Endothelial cell of umbilical vein (primary cell): Measurements from ENCODE around the gene CATSPER3. TPM values are rescaled to one million over a fixed set of nuclear protein-coding genes. Genes with fewer than 3 reads are reported as not detected.

Source experiments
- BruUV-seq: library from RNA; stranded (reverse); fragments of 400-500 nt; replicated peaks from 2 replicates; lab custom pipeline; 2021; lab: Mats Ljungman, UMichigan
- CTCF ChIA-PET: fragments of 300-600, 350-600 bp; sonication (Branson Sonifier 250); formaldehyde crosslinking; loops from one replicate; lab custom pipeline; 2021; ENCODE audit warnings: antibody characterized with exemption, inconsistent platforms; lab: Charles Lee
- POLR2A ChIA-PET: fragments of 300-600, 350-600 bp; sonication (Branson Sonifier 250); formaldehyde crosslinking; loops from one replicate; lab custom pipeline; 2021; ENCODE audit warnings: antibody characterized with exemption, inconsistent platforms; lab: Charles Lee
- DNase-seq: peaks from one replicate; pipeline ENCODE4 v3.0.0-alpha.2; 2011; ENCODE audit warnings: low read depth, low spot score
- FAIRE-seq: peaks from 2 replicates; lab custom pipeline; 2011; peaks lifted over from hg19 to GRCh38; lab: Jason Lieb, UNC
- H2AFZ ChIP-seq: 2 replicates; pipeline ENCODE4 v1.6.0; 2012; ENCODE audit warnings: low read depth, low read length, control low read depth, inconsistent platforms
- H3K27ac ChIP-seq: 2 replicates; pipeline ENCODE4 v1.5.1; 2011; ENCODE audit warnings: low read depth, mild to moderate bottlenecking, control low read depth, low read length, moderate library complexity; ENCODE audit not compliant: insufficient read depth
- H3K27me3 ChIP-seq, 2 experiments: 2 replicates each; pipeline versions ENCODE4 v1.6.0 to v1.6.1; 2011; ENCODE audit warnings: low read length in 2 of 2, mixed read lengths in 1 of 2; ENCODE audit not compliant: control insufficient read depth in 2 of 2, insufficient read depth in 2 of 2
- H3K36me3 ChIP-seq, 2 experiments: 2 replicates in 1 of 2; 3 replicates in 1 of 2; pipeline ENCODE4 v1.5.1; 2011; ENCODE audit warnings: low read length in 2 of 2, mild to moderate bottlenecking in 1 of 2, moderate library complexity in 1 of 2; ENCODE audit not compliant: control insufficient read depth in 2 of 2, insufficient read depth in 2 of 2; ENCODE audit errors: extremely low read depth in 1 of 2
- H3K4me1 ChIP-seq: 3 replicates; pipeline ENCODE4 v1.5.1; 2011; ENCODE audit warnings: mild to moderate bottlenecking, low read length; ENCODE audit not compliant: control insufficient read depth, insufficient read depth; ENCODE audit errors: extremely low read depth
- H3K4me2 ChIP-seq: 2 replicates; pipeline ENCODE4 v1.6.1; 2011; ENCODE audit warnings: low read length, control low read depth, mixed read lengths; ENCODE audit not compliant: insufficient read depth
- H3K4me3 ChIP-seq, 3 experiments: fragments of 200-600 bp in 1 of 3; sonication (generic), shearing (Covaris generic) in 1 of 3; replicated peaks in 1 of 3; 2 replicates each; pipeline ENCODE4 v1.5.1; 2011 to 2016; ENCODE audit warnings: control low read depth in 3 of 3, low read length in 3 of 3, mild to moderate bottlenecking in 2 of 3, inconsistent platforms in 1 of 3, low read depth in 1 of 3, moderate library complexity in 1 of 3; ENCODE audit not compliant: insufficient read depth in 1 of 3
- H3K79me2 ChIP-seq: 2 replicates; pipeline ENCODE4 v1.6.0; 2012; ENCODE audit warnings: low read length, inconsistent platforms; ENCODE audit not compliant: control insufficient read depth, insufficient read depth
- H3K9ac ChIP-seq: replicated peaks from 2 replicates; pipeline ENCODE3; 2011; ENCODE audit warnings: low read length, control low read depth; ENCODE audit not compliant: insufficient read depth; ENCODE audit errors: extremely low read depth
- H3K9me1 ChIP-seq: replicated peaks from 3 replicates; pipeline ENCODE4 v1.6.0; 2011; ENCODE audit warnings: mild to moderate bottlenecking, low read length; ENCODE audit not compliant: control insufficient read depth, insufficient read depth; ENCODE audit errors: extremely low read depth
- H3K9me3 ChIP-seq: replicated peaks from 2 replicates; pipeline ENCODE4 v1.5.1; 2012; ENCODE audit warnings: low read length, inconsistent platforms; ENCODE audit not compliant: control insufficient read depth, insufficient read depth
- H4K20me1 ChIP-seq: replicated peaks from 2 replicates; pipeline ENCODE3; 2011; ENCODE audit warnings: mild to moderate bottlenecking, low read length; ENCODE audit not compliant: control insufficient read depth, insufficient read depth; ENCODE audit errors: extremely low read depth
- CTCF ChIP-seq, 2 donors: IDR thresholded peaks; 1 replicate in 1 of 2; 2 replicates in 1 of 2; pipeline ENCODE4 v1.5.1; 2011; ENCODE audit warnings: low read length in 2 of 2, mild to moderate bottlenecking in 2 of 2, moderate library complexity in 2 of 2, control low read depth in 1 of 2, inconsistent platforms in 1 of 2, low read depth in 1 of 2; ENCODE audit not compliant: insufficient read depth in 1 of 2; ENCODE audit errors: extremely low read depth in 1 of 2
- EZH2 ChIP-seq: IDR thresholded peaks from 2 replicates; pipeline ENCODE4 v1.6.1; 2012; ENCODE audit warnings: borderline replicate concordance, low read depth, mild to moderate bottlenecking, moderate library complexity, low read length, inconsistent platforms; ENCODE audit not compliant: severe bottlenecking
- FOS ChIP-seq: IDR thresholded peaks from 2 replicates; pipeline ENCODE4 v1.6.1; 2011; ENCODE audit warnings: mild to moderate bottlenecking, low read length, moderate library complexity, borderline replicate concordance; ENCODE audit not compliant: insufficient read depth
- GATA2 ChIP-seq: IDR thresholded peaks from 2 replicates; pipeline ENCODE4 v1.7.0; 2011; ENCODE audit warnings: low read depth, mild to moderate bottlenecking, moderate library complexity, mixed read lengths, low read length; ENCODE audit not compliant: insufficient read length, insufficient read depth
- JUN ChIP-seq: IDR thresholded peaks from 2 replicates; pipeline ENCODE4 v1.6.1; 2011; ENCODE audit warnings: borderline replicate concordance, low read depth; ENCODE audit not compliant: insufficient read length, insufficient read depth
- MYC ChIP-seq: IDR thresholded peaks from one replicate; pipeline ENCODE4 v1.6.1; 2011; ENCODE audit warnings: mild to moderate bottlenecking, low read depth, low read length
- POLR2A ChIP-seq: IDR thresholded peaks from 2 replicates; pipeline ENCODE4 v1.6.1; 2012; ENCODE audit warnings: low read depth, mild to moderate bottlenecking, control low read depth, low read length
- POLR2AphosphoS5 ChIP-seq: IDR thresholded peaks from 2 replicates; pipeline ENCODE4 v1.6.1; 2012; ENCODE audit warnings: low read depth, mild to moderate bottlenecking, control low read depth, low read length, moderate library complexity; ENCODE audit not compliant: insufficient read depth
- dilution Hi-C: fragments of 300-500 bp; cut with MboI; formaldehyde crosslinking; loops from one replicate; pipeline ENCODE4 v1.15.0; 2019; ENCODE audit warnings: low sequenced_read_pairs; ENCODE audit not compliant: extremely low pct_ligation_motif_present
- intact Hi-C: fragments of 100-400 bp; cut with micrococcal nuclease; formaldehyde crosslinking; loops from one replicate; pipeline ENCODE4 v1.10.0; 2022
- polyA plus RNA-seq, 4 experiments: library from polyadenylated mRNA; depleted of rRNA in 3 of 4; stranded (reverse) in 3 of 4; unstranded in 1 of 4; fragments of >200 nt; gene quantifications; 2 replicates each; pipeline versions ENCODE4 v1.2.1 to v1.2.3, GENCODE V29; 2011 to 2012; ENCODE audit warnings: missing spikeins in 1 of 4
- total RNA-seq: library from RNA; stranded (reverse); gene quantifications from 2 replicates; pipeline ENCODE4 v1.2.3, GENCODE V29; 2021
- TF ChIP-seq, protein P1 (sequence below): IDR thresholded peaks from 2 replicates; pipeline ENCODE4 v1.6.1; 2011; ENCODE audit not compliant: insufficient read depth, insufficient read length

The CATSPER3 gene
- total and polyA plus RNA-seq, 2 donors (not counting 3 experiments of a cell fraction or from before 2014, with no cell fraction given) = 0.43 to 0.71 TPM

- intact Hi-C loops = no loop called here
- no TSS peak for BruUV-seq
- dilution Hi-C loops = no loop called here
- no peaks in the 10 kb centered on the region for H3K9me3 ChIP-seq
- no peak overlapping the region for H3K27ac ChIP-seq
- no peak for DNase-seq
- H3K79me2 ChIP-seq = no peaks in the 10 kb centered on the region
- no peaks in the 10 kb centered on the region for H3K4me1 ChIP-seq
- H3K36me3 ChIP-seq = no peaks in the 10 kb centered on the region
- no peak overlapping the region for H3K4me3 ChIP-seq
- TF ChIP-seq POLR2A = no peak
- TF ChIP-seq FOS = no peak
- no peak for TF ChIP-seq POLR2AphosphoS5
- no peak for TF ChIP-seq GATA2
- TF ChIP-seq, protein P1, sequence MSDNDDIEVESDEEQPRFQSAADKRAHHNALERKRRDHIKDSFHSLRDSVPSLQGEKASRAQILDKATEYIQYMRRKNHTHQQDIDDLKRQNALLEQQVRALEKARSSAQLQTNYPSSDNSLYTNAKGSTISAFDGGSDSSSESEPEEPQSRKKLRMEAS = no peak
- TF ChIP-seq MYC = no peak
- no peak for TF ChIP-seq EZH2
- no peak for TF ChIP-seq CTCF (IDR thresholded peaks at IDR 0.05; ENCODE audit: extremely low read depth in 1 of 2, insufficient read depth in 1 of 2, low read depth in 1 of 2, low read length in 2 of 2)
- no peak for TF ChIP-seq JUN
- H3K9ac ChIP-seq = no peak overlapping the region
- no peaks in the 10 kb centered on the region for H3K9me1 ChIP-seq
- H3K27me3 ChIP-seq = peaks cover 0 to 1% of the 10 kb centered on the region in 2 experiments
- H2AFZ ChIP-seq = no peak overlapping the region
- ChIA-PET CTCF (interaction anchor here (1.2 kb wide), 1 partner anchor 48 kb away, joined by 4 read pairs; no protein-coding TSS in a partner anchor), POLR2A (no interaction called here)
- no peak for FAIRE-seq
- no peak overlapping the region for H3K4me2 ChIP-seq
- no peaks in the 10 kb centered on the region for H4K20me1 ChIP-seq
These were observed 37.4 kb downstream of the CATSPER3 start for GRCh38 chr5:135005076-135005475.
